ENCODE measurements around the gene DLG2. TPM values are rescaled to one million over a fixed set of nuclear protein-coding genes. Genes with fewer than 3 reads are reported as not detected.

The DLG2 gene
- total RNA-seq, 2 donors from 2014 or later, result 3.8 to 16.4 TPM

DNA sequence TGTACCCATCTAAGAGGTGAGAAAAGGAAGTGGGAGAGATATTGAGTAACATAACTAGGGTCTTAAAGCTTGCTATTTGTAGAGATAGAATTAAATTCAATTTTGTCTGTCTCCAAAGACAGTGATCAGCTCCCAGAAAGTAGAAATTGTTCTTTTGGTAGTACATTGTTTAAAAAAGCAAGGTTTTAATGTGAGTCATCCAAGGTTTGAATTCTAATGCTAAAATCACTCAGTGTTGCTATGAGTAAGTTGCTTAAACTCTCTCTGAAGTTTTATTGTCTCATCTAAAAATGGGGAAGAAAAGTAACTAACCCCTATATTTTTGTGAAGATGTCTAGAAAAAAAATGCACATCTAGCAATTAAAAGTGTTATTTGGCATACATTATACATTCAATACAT, 1336.5 kb downstream of the DLG2 start:
- H3K27ac ChIP-seq, result no peak overlapping the region
- H3K36me3 ChIP-seq, result no peaks in the 10 kb centered on the region
- no peak for DNase-seq (ENCODE audit: low spot score)
- H3K27me3 ChIP-seq (replicated peaks; ENCODE audit: insufficient read depth), result no peaks in the 10 kb centered on the region
- H3K4me3 ChIP-seq, result no peak overlapping the region
- H3K9me3 ChIP-seq, result no peaks in the 10 kb centered on the region
- TF ChIP-seq, protein P1, sequence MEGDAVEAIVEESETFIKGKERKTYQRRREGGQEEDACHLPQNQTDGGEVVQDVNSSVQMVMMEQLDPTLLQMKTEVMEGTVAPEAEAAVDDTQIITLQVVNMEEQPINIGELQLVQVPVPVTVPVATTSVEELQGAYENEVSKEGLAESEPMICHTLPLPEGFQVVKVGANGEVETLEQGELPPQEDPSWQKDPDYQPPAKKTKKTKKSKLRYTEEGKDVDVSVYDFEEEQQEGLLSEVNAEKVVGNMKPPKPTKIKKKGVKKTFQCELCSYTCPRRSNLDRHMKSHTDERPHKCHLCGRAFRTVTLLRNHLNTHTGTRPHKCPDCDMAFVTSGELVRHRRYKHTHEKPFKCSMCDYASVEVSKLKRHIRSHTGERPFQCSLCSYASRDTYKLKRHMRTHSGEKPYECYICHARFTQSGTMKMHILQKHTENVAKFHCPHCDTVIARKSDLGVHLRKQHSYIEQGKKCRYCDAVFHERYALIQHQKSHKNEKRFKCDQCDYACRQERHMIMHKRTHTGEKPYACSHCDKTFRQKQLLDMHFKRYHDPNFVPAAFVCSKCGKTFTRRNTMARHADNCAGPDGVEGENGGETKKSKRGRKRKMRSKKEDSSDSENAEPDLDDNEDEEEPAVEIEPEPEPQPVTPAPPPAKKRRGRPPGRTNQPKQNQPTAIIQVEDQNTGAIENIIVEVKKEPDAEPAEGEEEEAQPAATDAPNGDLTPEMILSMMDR (IDR thresholded peaks at IDR 0.05), result no peak
- no peak for ATAC-seq (ENCODE audit: insufficient number of reproducible peaks, low FRiP score, low read depth)
- H3K4me1 ChIP-seq (ENCODE audit: control insufficient read depth in 1 of 2, low read depth in 2 of 2), result no peaks in the 10 kb centered on the region

DNA sequence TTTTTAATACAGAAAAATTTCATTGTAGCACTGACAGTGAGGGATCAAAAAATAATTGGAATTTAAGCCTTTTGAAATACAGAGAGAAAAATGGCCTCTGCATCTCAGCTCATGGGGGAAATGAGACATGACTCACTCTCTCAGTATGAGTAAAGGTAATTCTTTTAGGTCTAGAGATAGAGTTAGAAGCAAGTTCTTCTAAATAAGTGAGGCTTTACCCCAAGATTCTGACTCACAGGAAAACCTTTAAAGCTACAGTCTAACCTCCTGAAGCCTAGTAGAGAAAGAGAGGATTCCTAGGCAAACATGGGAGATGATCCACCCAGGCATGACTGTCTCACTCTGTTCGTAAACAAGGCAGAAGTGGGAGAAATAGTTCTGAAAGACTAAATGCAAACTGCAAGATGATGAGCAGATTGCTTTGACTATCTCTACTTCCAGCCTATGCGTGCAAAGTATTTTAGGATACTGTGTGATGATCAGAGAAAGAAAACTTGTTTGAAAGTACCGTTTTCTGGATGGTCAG, 1337.7 kb downstream of the DLG2 start:
- H3K9me3 ChIP-seq, result no peaks in the 10 kb centered on the region
- H3K27me3 ChIP-seq (replicated peaks; ENCODE audit: insufficient read depth), result no peaks in the 10 kb centered on the region
- TF ChIP-seq, protein P1 (IDR thresholded peaks at IDR 0.05), result no peak
- H3K4me3 ChIP-seq, result no peak overlapping the region
- DNase-seq (ENCODE audit: low spot score), result no peak
- H3K27ac ChIP-seq, result no peak overlapping the region
- no peaks in the 10 kb centered on the region for H3K36me3 ChIP-seq
- no peaks in the 10 kb centered on the region for H3K4me1 ChIP-seq (ENCODE audit: control insufficient read depth in 1 of 2, low read depth in 2 of 2)
- ATAC-seq (ENCODE audit: insufficient number of reproducible peaks, low FRiP score, low read depth), result no peak

DNA sequence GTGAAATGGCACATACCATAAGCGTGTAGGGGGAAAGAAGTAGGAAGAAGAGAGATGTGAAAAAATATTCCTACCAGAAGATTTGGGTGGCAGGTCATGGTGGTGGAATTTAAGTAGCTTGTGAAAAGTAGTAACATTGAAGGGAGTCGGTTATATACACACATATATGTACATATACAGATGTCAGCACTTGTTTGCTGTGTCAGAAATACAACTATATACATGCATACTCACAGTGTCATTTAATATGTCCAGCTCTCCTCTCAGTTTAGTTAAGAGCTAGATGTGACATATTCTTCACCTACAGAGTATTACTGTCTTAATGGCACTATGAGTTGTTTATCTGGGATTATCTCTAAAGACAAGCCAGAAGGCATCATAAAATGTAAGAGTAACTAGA, 1353.6 kb downstream of the DLG2 start:
- H3K4me3 ChIP-seq, result no peak overlapping the region
- no peak for DNase-seq (ENCODE audit: low spot score)
- no peaks in the 10 kb centered on the region for H3K27me3 ChIP-seq (replicated peaks; ENCODE audit: insufficient read depth)
- H3K9me3 ChIP-seq, result no peaks in the 10 kb centered on the region
- H3K36me3 ChIP-seq, result no peaks in the 10 kb centered on the region
- no peaks in the 10 kb centered on the region for H3K4me1 ChIP-seq (ENCODE audit: control insufficient read depth in 1 of 2, low read depth in 2 of 2)
- no peak for ATAC-seq (ENCODE audit: insufficient number of reproducible peaks, low FRiP score, low read depth)
- no peak overlapping the region for H3K27ac ChIP-seq
- TF ChIP-seq, protein P1 (IDR thresholded peaks at IDR 0.05), result no peak

DNA sequence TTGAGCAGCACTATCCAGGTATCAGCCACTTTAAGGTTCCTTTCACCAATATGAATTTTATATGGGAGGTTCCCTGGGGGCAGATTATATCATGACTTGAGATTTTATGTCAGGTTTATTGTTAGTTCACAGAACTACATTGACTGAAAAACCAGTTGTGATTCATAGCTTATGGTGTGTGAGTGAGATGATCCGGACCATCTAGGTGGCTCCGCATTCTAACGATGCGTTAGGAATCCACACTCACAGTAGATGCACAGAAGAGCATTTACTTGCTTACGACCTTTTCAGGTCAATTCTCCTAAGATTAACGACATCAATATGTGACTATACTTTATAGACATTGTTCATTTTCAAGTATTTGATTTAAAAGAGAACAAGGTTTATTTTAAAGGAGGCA, 1356.7 kb downstream of the DLG2 start:
- no peak for DNase-seq (ENCODE audit: low spot score)
- no peaks in the 10 kb centered on the region for H3K36me3 ChIP-seq
- TF ChIP-seq, protein P1 (IDR thresholded peaks at IDR 0.05), result no peak
- H3K9me3 ChIP-seq, result no peaks in the 10 kb centered on the region
- H3K4me1 ChIP-seq (ENCODE audit: control insufficient read depth in 1 of 2, low read depth in 2 of 2), result no peaks in the 10 kb centered on the region
- H3K4me3 ChIP-seq, result no peak overlapping the region
- H3K27me3 ChIP-seq (replicated peaks; ENCODE audit: insufficient read depth), result no peaks in the 10 kb centered on the region
- ATAC-seq (ENCODE audit: insufficient number of reproducible peaks, low FRiP score, low read depth), result no peak
- H3K27ac ChIP-seq, result no peak overlapping the region

DNA sequence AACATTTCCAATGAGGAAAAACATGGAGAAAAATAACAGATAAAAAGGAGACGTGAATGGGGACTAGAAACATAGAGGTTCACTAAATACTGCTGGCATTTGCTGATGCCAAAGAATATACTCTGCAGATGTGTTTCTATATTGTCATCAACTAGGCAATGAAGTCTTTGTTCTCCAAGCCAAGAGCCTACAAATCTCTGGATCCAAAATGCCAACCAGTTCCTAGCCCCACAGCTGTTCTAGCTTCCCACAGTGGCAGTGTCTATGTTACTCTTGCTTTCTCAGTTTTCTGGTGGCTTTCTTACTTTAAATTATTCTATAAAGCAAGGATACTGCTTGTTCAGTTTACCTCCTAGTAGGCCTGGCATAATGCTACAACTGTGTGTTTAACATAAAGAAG, 1363.1 kb downstream of the DLG2 start:
- TF ChIP-seq, protein P1 (IDR thresholded peaks at IDR 0.05), result no peak
- ATAC-seq (ENCODE audit: insufficient number of reproducible peaks, low FRiP score, low read depth) (no peak), DNase-seq (ENCODE audit: low spot score) (no peak)
- no peaks in the 10 kb centered on the region for H3K36me3 ChIP-seq
- H3K27ac ChIP-seq, result no peak overlapping the region
- H3K27me3 ChIP-seq (replicated peaks; ENCODE audit: insufficient read depth), result no peaks in the 10 kb centered on the region
- no peaks in the 10 kb centered on the region for H3K4me1 ChIP-seq (ENCODE audit: control insufficient read depth in 1 of 2, low read depth in 2 of 2)
- H3K4me3 ChIP-seq, result no peak overlapping the region
- H3K9me3 ChIP-seq, result no peaks in the 10 kb centered on the region

Data from thoracic aorta (tissue), 2 donors.